B cell (primary cell): ENCODE measurements around the gene OSBPL5. TPM values are rescaled to one million over a fixed set of nuclear protein-coding genes. Genes with fewer than 3 reads are reported as not detected.

ENCODE experiments used
- ATAC-seq: fragments of 200-7000 bp; cut with Tn5 transposase; one replicate; pipeline ENCODE4 v1.10.0; 2021; ENCODE audit warnings: low read depth, mild to moderate bottlenecking, moderate number of reproducible peaks, moderate library complexity
- CTCF ChIA-PET: fragments of 350-600 bp; sonication (Branson Sonifier 250); formaldehyde crosslinking; loops from one replicate; lab custom pipeline; 2021; ENCODE audit warnings: antibody characterized with exemption, inconsistent platforms; lab: Charles Lee
- POLR2A ChIA-PET: fragments of 350-600 bp; sonication (Branson Sonifier 250); formaldehyde crosslinking; loops from one replicate; lab custom pipeline; 2021; ENCODE audit warnings: antibody characterized with exemption; lab: Charles Lee
- DNase-seq: peaks from one replicate; pipeline ENCODE4 v3.0.0; 2013
- H2AFZ ChIP-seq: 2 replicates; pipeline ENCODE4 v1.6.1; 2012; ENCODE audit warnings: mild to moderate bottlenecking, low read depth, low read length; ENCODE audit not compliant: insufficient read depth, poor library complexity, severe bottlenecking
- H3K27ac ChIP-seq, 2 donors: 1 replicate in 1 of 2; 2 replicates in 1 of 2; pipeline ENCODE4 v1.5.1; 2012 to 2013; ENCODE audit warnings: low read length in 2 of 2, mild to moderate bottlenecking in 2 of 2, moderate library complexity in 1 of 2
- H3K27me3 ChIP-seq, 4 experiments: fragments of 200-600 bp in 1 of 4; sonication (generic) in 1 of 4; replicated peaks in 1 of 4; 1 replicate in 2 of 4; 2 replicates in 2 of 4; pipeline versions ENCODE4 v1.6.1 to v1.7.0; 2013 to 2016; ENCODE audit warnings: low read length in 3 of 4, mild to moderate bottlenecking in 2 of 4, mixed read lengths in 1 of 4, moderate library complexity in 1 of 4; ENCODE audit not compliant: insufficient read depth in 4 of 4, control insufficient read depth in 3 of 4; ENCODE audit errors: control extremely low read depth in 1 of 4
- H3K36me3 ChIP-seq, 2 experiments: replicated peaks in 1 of 2; 1 replicate in 1 of 2; 2 replicates in 1 of 2; pipeline versions ENCODE4 v1.6.1 to v1.7.1; 2013; ENCODE audit warnings: low read length in 1 of 2; ENCODE audit not compliant: insufficient read depth in 2 of 2, control insufficient read depth in 1 of 2; ENCODE audit errors: control extremely low read depth in 1 of 2, extremely low read depth in 1 of 2
- H3K4me1 ChIP-seq, 2 donors: fragments of 200-600 bp in 1 of 2; sonication (generic) in 1 of 2; 1 replicate in 1 of 2; 2 replicates in 1 of 2; pipeline versions ENCODE4 v1.5.1 to v1.6.1; 2013 to 2017; ENCODE audit warnings: low read length in 2 of 2; ENCODE audit not compliant: control insufficient read depth in 2 of 2, insufficient read depth in 2 of 2
- H3K4me2 ChIP-seq: replicated peaks from 2 replicates; pipeline ENCODE3; 2012; ENCODE audit warnings: mild to moderate bottlenecking, low read depth, low read length; ENCODE audit not compliant: poor library complexity, severe bottlenecking
- H3K4me3 ChIP-seq, 5 experiments: fragments of 200-600 bp in 1 of 5; sonication (generic) in 1 of 5; 1 replicate in 3 of 5; 2 replicates in 2 of 5; pipeline versions ENCODE4 v1.5.1 to v1.7.0; 2011 to 2016; ENCODE audit warnings: low read length in 4 of 5, mild to moderate bottlenecking in 4 of 5, low read depth in 2 of 5, control low read depth in 1 of 5, moderate library complexity in 1 of 5; ENCODE audit not compliant: insufficient read depth in 1 of 5; ENCODE audit errors: control extremely low read depth in 1 of 5, extremely low read depth in 1 of 5
- H3K79me2 ChIP-seq: fragments of 200-600 bp; sonication (generic); one replicate; pipeline ENCODE4 v1.6.0; 2016; ENCODE audit warnings: low read length; ENCODE audit not compliant: control insufficient read depth, insufficient read depth
- H3K9ac ChIP-seq: fragments of 200-600 bp; sonication (generic); 2 replicates; pipeline ENCODE4 v1.6.1; 2017; ENCODE audit warnings: mild to moderate bottlenecking, low read length, moderate library complexity
- H3K9me3 ChIP-seq, 3 donors: one replicate each; pipeline versions ENCODE4 v1.6.1 to v1.7.1; 2013; ENCODE audit warnings: low read length in 2 of 3; ENCODE audit not compliant: control insufficient read depth in 2 of 3, insufficient read depth in 1 of 3; ENCODE audit errors: control extremely low read depth in 1 of 3
- H4K20me1 ChIP-seq: 2 replicates; pipeline ENCODE4 v1.6.0; 2012; ENCODE audit warnings: mild to moderate bottlenecking, low read length; ENCODE audit not compliant: insufficient read depth, control insufficient read depth, poor library complexity, severe bottlenecking
- H3K27ac Mint-ChIP-seq: one replicate; pipeline ENCODE4 v1.8.0; 2021; ENCODE audit warnings: mixed read lengths
- H3K27me3 Mint-ChIP-seq: one replicate; pipeline ENCODE4 v1.8.0; 2021; ENCODE audit warnings: mixed read lengths
- H3K4me1 Mint-ChIP-seq: one replicate; pipeline ENCODE4 v1.8.0; 2021; ENCODE audit warnings: mixed read lengths
- H3K4me3 Mint-ChIP-seq: one replicate; pipeline ENCODE4 v1.8.0; 2021; ENCODE audit warnings: mixed read lengths
- H3K9me3 Mint-ChIP-seq: one replicate; pipeline ENCODE4 v1.8.0; 2022; ENCODE audit warnings: mixed read lengths; ENCODE audit not compliant: insufficient read depth
- CTCF ChIP-seq: fragments of 200-600 bp; IDR thresholded peaks from one replicate; pipeline ENCODE4 v1.8.0; 2022; ENCODE audit warnings: antibody characterized with exemption, mild to moderate bottlenecking
- EZH2 ChIP-seq: IDR thresholded peaks from 2 replicates; pipeline ENCODE4 v1.6.1; 2012; ENCODE audit warnings: borderline replicate concordance, low read depth, mild to moderate bottlenecking, moderate library complexity, low read length; ENCODE audit not compliant: insufficient read depth, poor library complexity, severe bottlenecking
- WGBS: methylation state at CpG from one replicate; pipeline ENCODE4 v1.1.5; 2013; ENCODE audit warnings: missing lambda C conversion rate; ENCODE audit not compliant: insufficient coverage; 5-methylcytosine and 5-hydroxymethylcytosine counted together
- intact Hi-C: fragments of 100-400 bp; cut with micrococcal nuclease; formaldehyde crosslinking; loops from one replicate; pipeline ENCODE4 v1.10.0; 2022
- polyA plus RNA-seq: library from polyadenylated mRNA; depleted of rRNA; stranded (reverse); fragments of >200 nt; gene quantifications from 2 replicates; pipeline ENCODE4 v1.2.3, GENCODE V29; 2012
- total RNA-seq, 2 donors: library from RNA; stranded (reverse); fragments of 120-200 nt in 1 of 2; gene quantifications; 1 replicate in 1 of 2; 2 replicates in 1 of 2; pipeline versions ENCODE4 v1.2.3 to v1.2.4, GENCODE V29; 2013 to 2022

OSBPL5 gene
- total and polyA plus RNA-seq, 2 donors (not counting 1 experiment from before 2014, with no cell fraction given), result 0.15 to 1.2 TPM

GRCh38 chr11:3091846-3092602, 73.1 kb downstream of the OSBPL5 start:
- Histone ChIP-seq H3K4me2 (no peak overlapping the region), H3K9ac (no peak overlapping the region), H3K27ac (no peak overlapping the region), H3K27me3 (peaks cover 0 to 7% (median 0%) of the 10 kb centered on the region in 4 experiments), H3K79me2 (no peaks in the 10 kb centered on the region), H3K4me3 (no peak overlapping the region), H2AFZ (no peak overlapping the region), H3K4me1 (peaks cover 0 to 6% of the 10 kb centered on the region in 2 donors), H3K9me3 (no peaks in the 10 kb centered on the region), H3K36me3 (no peaks in the 10 kb centered on the region), H4K20me1 (no peaks in the 10 kb centered on the region)
- ChIA-PET POLR2A (interaction anchor here (0.7 to 1.2 kb wide), 2 partner anchors 55 to 100 kb away, joined by 3 read pairs; partner anchors contain the start of gene NAP1L4), CTCF (interaction anchor here (0.6 to 6.2 kb wide), 35 partner anchors 8 to 566 kb away, joined by 3 to 112 read pairs (median 6); partner anchors contain the start of genes CARS1 and NAP1L4)
- peak; percentile 83 for DNase-seq
- peaks cover 18% of the 10 kb centered on the region for H3K27me3 Mint-ChIP-seq
- no peak overlapping the region for H3K4me3 Mint-ChIP-seq
- peak; percentile 92 for ATAC-seq
- WGBS, result 48% methylated on average over 26 of the region's 27 CpGs
- H3K27ac Mint-ChIP-seq, result no peak overlapping the region
- intact Hi-C loops, result loop anchor here (1.0 to 5.0 kb wide), 4 partner anchors 43 to 161 kb away; partner anchors contain the start of gene NAP1L4
- H3K4me1 Mint-ChIP-seq, result no peaks in the 10 kb centered on the region
- H3K9me3 Mint-ChIP-seq, result no peaks in the 10 kb centered on the region
- TF ChIP-seq CTCF (peak; percentile 98), EZH2 (no peak)
